Endothelial cell of umbilical vein (primary cell): ENCODE results near the gene PI4KA. TPM values are rescaled to one million over a fixed set of nuclear protein-coding genes. Genes with fewer than 3 reads are reported as not detected.
"Not testable (repeated sequence)": the region's sequence is repeated elsewhere in the genome, so short reads cannot be mapped to it uniquely, and the experiment has no call there.

Source experiments
- BruUV-seq: library from RNA; stranded (reverse); fragments of 400-500 nt; replicated peaks from 2 replicates; lab custom pipeline; 2021; lab: Mats Ljungman, UMichigan
- CTCF ChIA-PET: fragments of 300-600, 350-600 bp; sonication (Branson Sonifier 250); formaldehyde crosslinking; loops from one replicate; lab custom pipeline; 2021; ENCODE audit warnings: antibody characterized with exemption, inconsistent platforms; lab: Charles Lee
- POLR2A ChIA-PET: fragments of 300-600, 350-600 bp; sonication (Branson Sonifier 250); formaldehyde crosslinking; loops from one replicate; lab custom pipeline; 2021; ENCODE audit warnings: antibody characterized with exemption, inconsistent platforms; lab: Charles Lee
- DNase-seq: peaks from one replicate; pipeline ENCODE4 v3.0.0-alpha.2; 2011; ENCODE audit warnings: low read depth, low spot score
- FAIRE-seq: peaks from 2 replicates; lab custom pipeline; 2011; peaks lifted over from hg19 to GRCh38; lab: Jason Lieb, UNC
- H2AFZ ChIP-seq: 2 replicates; pipeline ENCODE4 v1.6.0; 2012; ENCODE audit warnings: low read depth, low read length, control low read depth, inconsistent platforms
- H3K27ac ChIP-seq: 2 replicates; pipeline ENCODE4 v1.5.1; 2011; ENCODE audit warnings: low read depth, mild to moderate bottlenecking, control low read depth, low read length, moderate library complexity; ENCODE audit not compliant: insufficient read depth
- H3K27me3 ChIP-seq, 2 experiments: 2 replicates each; pipeline versions ENCODE4 v1.6.0 to v1.6.1; 2011; ENCODE audit warnings: low read length in 2 of 2, mixed read lengths in 1 of 2; ENCODE audit not compliant: control insufficient read depth in 2 of 2, insufficient read depth in 2 of 2
- H3K36me3 ChIP-seq, 2 experiments: 2 replicates in 1 of 2; 3 replicates in 1 of 2; pipeline ENCODE4 v1.5.1; 2011; ENCODE audit warnings: low read length in 2 of 2, mild to moderate bottlenecking in 1 of 2, moderate library complexity in 1 of 2; ENCODE audit not compliant: control insufficient read depth in 2 of 2, insufficient read depth in 2 of 2; ENCODE audit errors: extremely low read depth in 1 of 2
- H3K4me1 ChIP-seq: 3 replicates; pipeline ENCODE4 v1.5.1; 2011; ENCODE audit warnings: mild to moderate bottlenecking, low read length; ENCODE audit not compliant: control insufficient read depth, insufficient read depth; ENCODE audit errors: extremely low read depth
- H3K4me2 ChIP-seq: 2 replicates; pipeline ENCODE4 v1.6.1; 2011; ENCODE audit warnings: low read length, control low read depth, mixed read lengths; ENCODE audit not compliant: insufficient read depth
- H3K4me3 ChIP-seq, 3 experiments: fragments of 200-600 bp in 1 of 3; sonication (generic), shearing (Covaris generic) in 1 of 3; replicated peaks in 1 of 3; 2 replicates each; pipeline ENCODE4 v1.5.1; 2011 to 2016; ENCODE audit warnings: control low read depth in 3 of 3, low read length in 3 of 3, mild to moderate bottlenecking in 2 of 3, inconsistent platforms in 1 of 3, low read depth in 1 of 3, moderate library complexity in 1 of 3; ENCODE audit not compliant: insufficient read depth in 1 of 3
- H3K79me2 ChIP-seq: 2 replicates; pipeline ENCODE4 v1.6.0; 2012; ENCODE audit warnings: low read length, inconsistent platforms; ENCODE audit not compliant: control insufficient read depth, insufficient read depth
- H3K9ac ChIP-seq: replicated peaks from 2 replicates; pipeline ENCODE3; 2011; ENCODE audit warnings: low read length, control low read depth; ENCODE audit not compliant: insufficient read depth; ENCODE audit errors: extremely low read depth
- H3K9me1 ChIP-seq: replicated peaks from 3 replicates; pipeline ENCODE4 v1.6.0; 2011; ENCODE audit warnings: mild to moderate bottlenecking, low read length; ENCODE audit not compliant: control insufficient read depth, insufficient read depth; ENCODE audit errors: extremely low read depth
- H3K9me3 ChIP-seq: replicated peaks from 2 replicates; pipeline ENCODE4 v1.5.1; 2012; ENCODE audit warnings: low read length, inconsistent platforms; ENCODE audit not compliant: control insufficient read depth, insufficient read depth
- H4K20me1 ChIP-seq: replicated peaks from 2 replicates; pipeline ENCODE3; 2011; ENCODE audit warnings: mild to moderate bottlenecking, low read length; ENCODE audit not compliant: control insufficient read depth, insufficient read depth; ENCODE audit errors: extremely low read depth
- dilution Hi-C: fragments of 300-500 bp; cut with MboI; formaldehyde crosslinking; loops from one replicate; pipeline ENCODE4 v1.15.0; 2019; ENCODE audit warnings: low sequenced_read_pairs; ENCODE audit not compliant: extremely low pct_ligation_motif_present
- intact Hi-C: fragments of 100-400 bp; cut with micrococcal nuclease; formaldehyde crosslinking; loops from one replicate; pipeline ENCODE4 v1.10.0; 2022
- polyA plus RNA-seq, 4 experiments: library from polyadenylated mRNA; depleted of rRNA in 3 of 4; stranded (reverse) in 3 of 4; unstranded in 1 of 4; fragments of >200 nt; gene quantifications; 2 replicates each; pipeline versions ENCODE4 v1.2.1 to v1.2.3, GENCODE V29; 2011 to 2012; ENCODE audit warnings: missing spikeins in 1 of 4
- total RNA-seq: library from RNA; stranded (reverse); gene quantifications from 2 replicates; pipeline ENCODE4 v1.2.3, GENCODE V29; 2021

Gene PI4KA
- total and polyA plus RNA-seq, 2 donors (not counting 3 experiments of a cell fraction or from before 2014, with no cell fraction given), result 28.9 to 56.4 TPM

- H3K9ac ChIP-seq, H3K4me1 ChIP-seq, dilution Hi-C loops, POLR2A ChIA-PET, H3K27me3 ChIP-seq, H3K36me3 ChIP-seq, H3K27ac ChIP-seq, H3K79me2 ChIP-seq, DNase-seq, FAIRE-seq, CTCF ChIA-PET, H3K9me3 ChIP-seq, H4K20me1 ChIP-seq, BruUV-seq, H3K9me1 ChIP-seq: not testable (repeated sequence)
- Histone ChIP-seq H2AFZ (peak overlapping the region; percentile 58), H3K4me3 (peak overlapping the region in 2 of 3 experiments; percentile 30 to 61), H3K4me2 (peak overlapping the region; percentile 58)
- intact Hi-C loops, result loop anchor here (5.0 kb wide), 1 partner anchor 80 kb away; no protein-coding TSS in a partner anchor
These were observed 156.5 kb downstream of the PI4KA start for GRCh38 chr22:20702175-20702545.

- dilution Hi-C loops, H2AFZ ChIP-seq, POLR2A ChIA-PET: not testable (repeated sequence)
These were observed 156.9 kb downstream of the PI4KA start for GRCh38 chr22:20701680-20702136.

GRCh38 chr22:20700347-20700746, 158.3 kb downstream of the PI4KA start:
- H3K79me2 ChIP-seq, H3K9me1 ChIP-seq, H3K36me3 ChIP-seq, dilution Hi-C loops, H3K4me1 ChIP-seq, H4K20me1 ChIP-seq, DNase-seq, H3K9ac ChIP-seq, H3K4me3 ChIP-seq, H3K9me3 ChIP-seq, H3K4me2 ChIP-seq, BruUV-seq, H2AFZ ChIP-seq, FAIRE-seq, H3K27me3 ChIP-seq, H3K27ac ChIP-seq, POLR2A ChIA-PET: not testable (repeated sequence)
- CTCF ChIA-PET, result interaction anchor here (2.0 to 2.2 kb wide), 2 partner anchors 42 to 95 kb away, joined by 5 to 6 read pairs; no protein-coding TSS in a partner anchor
- intact Hi-C loops, result loop anchor here (5.0 kb wide), 1 partner anchor 82 kb away; no protein-coding TSS in a partner anchor

More at GRCh38 chr22:20701680-20702136, 156.9 kb downstream of the PI4KA start:
- H3K9me1 ChIP-seq, H3K4me2 ChIP-seq, H3K79me2 ChIP-seq, BruUV-seq, H3K36me3 ChIP-seq, H3K9me3 ChIP-seq, H3K4me1 ChIP-seq, FAIRE-seq, H3K27ac ChIP-seq, H3K9ac ChIP-seq, H4K20me1 ChIP-seq, H3K4me3 ChIP-seq, DNase-seq, H3K27me3 ChIP-seq: not testable (repeated sequence)
- CTCF ChIA-PET, result interaction anchor here (2.0 kb wide), 1 partner anchor 40 kb away, joined by 6 read pairs; no protein-coding TSS in a partner anchor
- intact Hi-C loops, result loop anchor here (5.0 kb wide), 1 partner anchor 81 kb away; no protein-coding TSS in a partner anchor

GRCh38 chr22:20699856-20700255, 158.8 kb downstream of the PI4KA start:
- H3K4me2 ChIP-seq, H3K9me3 ChIP-seq, H3K79me2 ChIP-seq, dilution Hi-C loops, H3K9me1 ChIP-seq, FAIRE-seq, H3K4me1 ChIP-seq, DNase-seq, H3K27ac ChIP-seq, H4K20me1 ChIP-seq, H3K4me3 ChIP-seq, H2AFZ ChIP-seq, BruUV-seq, POLR2A ChIA-PET, H3K27me3 ChIP-seq, H3K36me3 ChIP-seq, H3K9ac ChIP-seq: not testable (repeated sequence)
- intact Hi-C loops, result loop anchor here (5.0 kb wide), 1 partner anchor 82 kb away; no protein-coding TSS in a partner anchor
- CTCF ChIA-PET, result interaction anchor here (2.0 to 2.2 kb wide), 2 partner anchors 42 to 94 kb away, joined by 5 to 6 read pairs; no protein-coding TSS in a partner anchor
